Measurements from ENCODE around the gene ADGRE1. TPM values are rescaled to one million over a fixed set of nuclear protein-coding genes. Genes with fewer than 3 reads are reported as not detected.

Gene ADGRE1
- total RNA-seq, 1 experiment from 2014 or later, result not detected

DNA sequence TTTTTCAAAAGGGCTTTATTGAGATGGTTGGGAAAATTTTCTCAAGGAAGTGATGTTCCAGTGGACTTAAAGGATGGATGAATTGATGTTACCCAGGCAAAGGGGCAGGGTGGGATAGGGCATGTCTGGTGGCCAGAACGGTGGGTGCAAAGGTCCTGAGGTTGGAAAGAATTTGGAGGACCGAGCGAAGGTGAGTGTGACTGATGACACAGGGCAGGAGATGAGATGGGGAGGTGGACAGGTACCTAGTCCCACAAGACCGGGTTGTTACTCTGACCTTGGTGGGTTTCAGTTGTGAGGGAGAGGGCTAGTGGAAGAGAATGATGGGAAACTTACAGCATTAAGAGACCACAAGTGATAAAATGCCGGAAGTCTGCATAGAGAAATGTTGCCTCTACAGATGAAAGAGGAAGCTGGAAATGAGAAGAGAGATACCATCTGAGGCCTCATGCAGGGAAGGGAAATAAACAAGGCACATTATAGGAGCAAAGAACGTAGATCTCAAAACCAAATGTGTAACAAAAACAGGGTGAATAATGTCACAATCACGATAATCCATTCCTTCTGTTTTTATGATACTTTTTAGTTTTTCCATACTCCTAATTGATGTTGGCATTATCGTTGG, 4.5 kb downstream of the ADGRE1 start:
- Histone ChIP-seq H3K27me3 (replicated peaks) (no peaks in the 10 kb centered on the region), H3K4me1 (replicated peaks) (no peaks in the 10 kb centered on the region), H3K27ac (no peak overlapping the region), H3K36me3 (no peaks in the 10 kb centered on the region), H3K4me3 (no peak overlapping the region), H3K9me3 (replicated peaks) (0 out of 2 replicates have a peak, but pooled peaks cover 3% of the 10 kb centered on the region)
- no peak for DNase-seq (ENCODE audit: low read depth in 1 of 2, low spot score in 2 of 2)

DNA sequence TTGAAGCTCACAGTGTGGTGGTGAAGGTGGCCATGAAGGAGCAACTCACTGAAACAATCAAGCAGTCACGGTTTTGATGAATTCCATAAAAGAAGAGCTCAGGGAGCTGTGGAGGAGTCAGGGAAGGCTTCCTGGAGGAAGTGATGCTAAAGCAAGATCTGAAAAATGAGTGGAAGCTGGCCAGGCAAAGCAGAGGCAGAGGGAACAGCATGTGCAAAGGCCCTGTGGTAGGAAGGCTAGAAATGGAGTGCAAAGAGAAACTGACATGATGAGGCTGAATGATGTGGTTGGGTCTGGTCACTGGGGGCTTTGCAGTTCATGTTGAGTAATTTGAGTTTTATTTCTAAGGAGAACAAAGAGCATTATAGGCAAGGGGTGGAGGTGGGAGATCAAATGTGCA, 6.9 kb downstream of the ADGRE1 start:
- Histone ChIP-seq H3K27ac (no peak overlapping the region), H3K36me3 (no peaks in the 10 kb centered on the region), H3K9me3 (replicated peaks) (0 out of 2 replicates have a peak, but pooled peaks cover 3% of the 10 kb centered on the region), H3K4me1 (replicated peaks) (no peaks in the 10 kb centered on the region), H3K4me3 (no peak overlapping the region), H3K27me3 (replicated peaks) (no peaks in the 10 kb centered on the region)
- DNase-seq (ENCODE audit: low read depth in 1 of 2, low spot score in 2 of 2), result no peak

GRCh38 chr19:6903446-6903845, 16.1 kb downstream of the ADGRE1 start:
- H3K27me3 ChIP-seq (replicated peaks), result no peaks in the 10 kb centered on the region

DNA sequence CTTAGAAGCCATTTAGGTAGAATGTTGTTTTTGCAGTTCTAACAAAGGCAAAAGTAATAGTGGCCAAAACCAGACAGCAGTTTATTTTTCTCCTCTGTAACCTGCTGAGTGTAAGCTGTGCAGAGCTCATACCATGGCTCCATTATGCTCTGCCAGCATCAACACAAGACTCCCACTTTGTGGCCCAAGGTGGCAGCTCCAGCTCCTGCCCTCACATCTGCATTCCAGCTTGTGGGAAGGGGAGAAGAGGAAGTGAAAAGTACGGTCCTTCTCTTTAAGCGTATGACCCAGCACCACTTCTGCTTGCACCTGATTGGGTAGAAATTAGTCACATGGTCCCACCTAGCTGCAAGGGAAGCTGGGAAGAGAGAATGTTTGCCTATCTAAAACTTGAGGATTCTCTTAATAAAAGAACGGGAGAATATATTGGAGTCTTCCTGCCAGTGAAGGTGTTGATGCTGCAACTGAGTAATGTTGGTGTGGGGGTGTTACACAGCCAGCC, 19.2 kb downstream of the ADGRE1 start:
- no peaks in the 10 kb centered on the region for H3K27me3 ChIP-seq (replicated peaks)
- no peaks in the 10 kb centered on the region for H3K36me3 ChIP-seq
- no peak for DNase-seq (ENCODE audit: low read depth in 1 of 2, low spot score in 2 of 2)
- H3K9me3 ChIP-seq (replicated peaks), result peaks cover 6% of the 10 kb centered on the region
- H3K4me1 ChIP-seq (replicated peaks), result no peaks in the 10 kb centered on the region
- H3K27ac ChIP-seq, result no peak overlapping the region
- no peak overlapping the region for H3K4me3 ChIP-seq

More at GRCh38 chr19:6903446-6903845, 16.1 kb downstream of the ADGRE1 start:
- Histone ChIP-seq H3K9me3 (replicated peaks) (peaks cover 6% of the 10 kb centered on the region), H3K27ac (no peak overlapping the region), H3K36me3 (no peaks in the 10 kb centered on the region), H3K4me1 (replicated peaks) (no peaks in the 10 kb centered on the region), H3K4me3 (no peak overlapping the region)
- DNase-seq (ENCODE audit: low read depth in 1 of 2, low spot score in 2 of 2), result no peak

GRCh38 chr19:6911523-6911922, 24.1 kb downstream of the ADGRE1 start:
- H3K9me3 ChIP-seq (replicated peaks), result peaks cover 16% of the 10 kb centered on the region

GRCh38 chr19:6914321-6914720, 26.9 kb downstream of the ADGRE1 start:
- peaks cover 13% of the 10 kb centered on the region for H3K9me3 ChIP-seq (replicated peaks)
- no peak overlapping the region for H3K4me3 ChIP-seq
- H3K27me3 ChIP-seq (replicated peaks), result no peaks in the 10 kb centered on the region
- H3K4me1 ChIP-seq (replicated peaks), result no peaks in the 10 kb centered on the region
- H3K27ac ChIP-seq, result no peak overlapping the region
- no peak for DNase-seq (ENCODE audit: low read depth in 1 of 2, low spot score in 2 of 2)
- H3K36me3 ChIP-seq, result no peaks in the 10 kb centered on the region

More at GRCh38 chr19:6911523-6911922, 24.1 kb downstream of the ADGRE1 start:
- Histone ChIP-seq H3K4me1 (replicated peaks) (no peaks in the 10 kb centered on the region), H3K27me3 (replicated peaks) (no peaks in the 10 kb centered on the region), H3K36me3 (no peaks in the 10 kb centered on the region), H3K4me3 (no peak overlapping the region), H3K27ac (no peak overlapping the region)
- DNase-seq (ENCODE audit: low read depth in 1 of 2, low spot score in 2 of 2), result no peak

DNA sequence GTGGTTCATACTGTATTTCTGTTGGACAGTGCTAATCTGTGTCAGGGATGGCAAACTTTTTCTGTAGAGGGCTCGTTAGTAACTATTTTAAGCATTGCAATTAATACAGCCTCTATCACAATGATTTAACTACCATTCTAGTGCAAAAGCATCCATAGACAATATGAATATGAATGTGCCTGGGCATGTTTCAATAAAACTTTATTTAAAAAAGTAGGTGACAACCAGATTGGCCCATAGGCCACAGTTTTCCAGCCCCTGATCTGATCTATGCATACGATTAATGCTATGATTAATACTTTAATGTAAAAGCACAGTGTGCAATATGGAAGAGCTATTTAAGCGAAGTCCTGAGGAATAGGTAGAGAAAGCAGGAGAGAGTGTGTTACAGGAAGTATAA, 29.6 kb downstream of the ADGRE1 start:
- no peaks in the 10 kb centered on the region for H3K27me3 ChIP-seq (replicated peaks)
- peaks cover 7% of the 10 kb centered on the region for H3K9me3 ChIP-seq (replicated peaks)
- H3K27ac ChIP-seq, result no peak overlapping the region
- H3K4me1 ChIP-seq (replicated peaks), result no peaks in the 10 kb centered on the region
- no peaks in the 10 kb centered on the region for H3K36me3 ChIP-seq
- no peak for DNase-seq (ENCODE audit: low read depth in 1 of 2, low spot score in 2 of 2)
- H3K4me3 ChIP-seq, result no peak overlapping the region

DNA sequence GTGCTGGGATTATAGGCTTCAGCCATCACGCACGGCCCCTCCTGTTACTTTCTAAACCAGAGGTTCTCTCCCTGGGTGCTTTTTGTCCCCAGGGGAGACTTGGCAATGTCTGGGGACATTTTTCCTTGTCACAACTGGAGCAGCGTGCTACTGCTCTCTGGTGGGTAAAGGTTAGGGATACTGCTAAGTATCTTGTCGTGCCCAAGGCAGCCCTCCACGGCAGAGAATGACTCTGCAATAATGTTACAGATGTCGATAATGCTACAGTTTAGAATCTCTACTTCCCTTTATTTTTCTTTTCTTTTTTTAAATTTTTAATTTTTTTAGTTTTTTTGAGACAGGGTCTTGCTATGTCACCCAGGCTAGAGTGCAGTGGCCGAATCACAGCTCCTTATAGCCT, 38.0 kb downstream of the ADGRE1 start:
- H3K27ac ChIP-seq, result no peak overlapping the region
- no peak overlapping the region for H3K4me3 ChIP-seq
- no peaks in the 10 kb centered on the region for H3K4me1 ChIP-seq (replicated peaks)
- DNase-seq (ENCODE audit: low read depth in 1 of 2, low spot score in 2 of 2), result no peak
- no peaks in the 10 kb centered on the region for H3K36me3 ChIP-seq
- H3K27me3 ChIP-seq (replicated peaks), result no peaks in the 10 kb centered on the region
- H3K9me3 ChIP-seq (replicated peaks), result peaks cover 3% of the 10 kb centered on the region; the same call in 1 of the 2 replicates

- Histone ChIP-seq H3K27ac (no peak overlapping the region), H3K9me3 (replicated peaks) (peaks cover 3% of the 10 kb centered on the region; the same call in 1 of the 2 replicates)
- DNase-seq (ENCODE audit: low read depth in 1 of 2, low spot score in 2 of 2), result no peak
Measured at GRCh38 chr19:6925801-6926751, 38.7 kb downstream of the ADGRE1 start.

GRCh38 chr19:6930190-6930589, 42.8 kb downstream of the ADGRE1 start:
- no peak for DNase-seq (ENCODE audit: low read depth in 1 of 2, low spot score in 2 of 2)
- H3K4me1 ChIP-seq (replicated peaks), result no peaks in the 10 kb centered on the region
- peaks cover 3% of the 10 kb centered on the region; the same call in 1 of the 2 replicates for H3K9me3 ChIP-seq (replicated peaks)
- H3K36me3 ChIP-seq, result no peaks in the 10 kb centered on the region
- H3K27ac ChIP-seq, result no peak overlapping the region
- H3K27me3 ChIP-seq (replicated peaks), result no peaks in the 10 kb centered on the region
- H3K4me3 ChIP-seq, result no peak overlapping the region

More at GRCh38 chr19:6925801-6926751, 38.7 kb downstream of the ADGRE1 start:
- Histone ChIP-seq H3K27me3 (replicated peaks) (no peaks in the 10 kb centered on the region), H3K36me3 (no peaks in the 10 kb centered on the region), H3K4me1 (replicated peaks) (no peaks in the 10 kb centered on the region), H3K4me3 (no peak overlapping the region)

- Histone ChIP-seq H3K4me3 (no peak overlapping the region), H3K4me1 (replicated peaks) (no peaks in the 10 kb centered on the region), H3K36me3 (no peaks in the 10 kb centered on the region), H3K27me3 (replicated peaks) (no peaks in the 10 kb centered on the region), H3K27ac (no peak overlapping the region), H3K9me3 (replicated peaks) (no peaks in the 10 kb centered on the region)
- no peak for DNase-seq (ENCODE audit: low read depth in 1 of 2, low spot score in 2 of 2)
Measured at GRCh38 chr19:6935069-6935468, 47.7 kb downstream of the ADGRE1 start.

- Histone ChIP-seq H3K27me3 (replicated peaks) (no peaks in the 10 kb centered on the region), H3K27ac (no peak overlapping the region), H3K4me3 (no peak overlapping the region), H3K9me3 (replicated peaks) (no peaks in the 10 kb centered on the region), H3K4me1 (replicated peaks) (no peaks in the 10 kb centered on the region), H3K36me3 (no peaks in the 10 kb centered on the region)
- DNase-seq (ENCODE audit: low read depth in 1 of 2, low spot score in 2 of 2), result no peak
Measured at GRCh38 chr19:6935618-6936017, 48.2 kb downstream of the ADGRE1 start.

DNA sequence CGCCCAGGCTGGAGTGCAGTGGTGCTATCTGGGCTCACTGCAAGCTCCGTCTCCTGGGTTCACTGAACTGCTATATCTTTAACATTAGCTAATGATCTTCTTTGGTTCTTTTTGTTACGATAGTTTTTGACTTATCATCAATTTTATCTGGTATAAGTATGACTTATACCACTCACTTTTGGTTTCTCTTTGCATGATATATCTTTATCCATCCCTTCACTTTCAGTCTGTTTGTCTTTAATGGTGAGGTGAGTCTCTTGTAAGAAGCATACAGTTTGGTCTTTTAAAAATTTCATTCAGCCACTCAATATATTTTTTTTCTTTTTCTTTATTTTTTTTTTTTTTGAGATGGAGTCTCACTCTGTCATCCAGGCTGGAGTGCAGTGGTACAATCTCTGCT, 58.4 kb downstream of the ADGRE1 start:
- Histone ChIP-seq H3K27ac (no peak overlapping the region), H3K4me3 (no peak overlapping the region), H3K36me3 (no peaks in the 10 kb centered on the region), H3K4me1 (replicated peaks) (no peaks in the 10 kb centered on the region), H3K27me3 (replicated peaks) (no peaks in the 10 kb centered on the region), H3K9me3 (replicated peaks) (no peaks in the 10 kb centered on the region)
- DNase-seq (ENCODE audit: low read depth in 1 of 2, low spot score in 2 of 2), result no peak

GRCh38 chr19:6947745-6948144, 60.4 kb downstream of the ADGRE1 start:
- H3K4me3 ChIP-seq, result no peak overlapping the region
- no peaks in the 10 kb centered on the region for H3K36me3 ChIP-seq
- no peaks in the 10 kb centered on the region for H3K4me1 ChIP-seq (replicated peaks)
- DNase-seq (ENCODE audit: low read depth in 1 of 2, low spot score in 2 of 2), result no peak
- no peaks in the 10 kb centered on the region for H3K9me3 ChIP-seq (replicated peaks)
- H3K27ac ChIP-seq, result no peak overlapping the region
- no peaks in the 10 kb centered on the region for H3K27me3 ChIP-seq (replicated peaks)
